Panc1 (cell line): ENCODE results near the gene RAB32. TPM values are rescaled to one million over a fixed set of nuclear protein-coding genes. Genes with fewer than 3 reads are reported as not detected.

Source experiments
- ATAC-seq: fragments of 200-7000 bp; cut with Tn5 transposase; 2 replicates; pipeline ENCODE4 v1.9.1; 2020; ENCODE audit warnings: mild to moderate bottlenecking, moderate library complexity
- Bru-seq: library from RNA; stranded (reverse); fragments of 400-500 nt; gene quantifications from one replicate; lab custom pipeline; 2021; lab: Mats Ljungman, UMichigan
- BruChase-seq, 2 experiments: library from RNA; stranded (reverse); fragments of 400-500 nt; gene quantifications; one replicate each; lab custom pipeline; 2021; lab: Mats Ljungman, UMichigan
- BruUV-seq: library from RNA; stranded (reverse); fragments of 400-500 nt; replicated peaks from 2 replicates; lab custom pipeline; 2021; lab: Mats Ljungman, UMichigan
- CTCF ChIA-PET: fragments of 300-600 bp; sonication (Branson Sonifier 250); formaldehyde crosslinking; loops from one replicate; lab custom pipeline; 2022; ENCODE audit warnings: antibody characterized with exemption; lab: Charles Lee
- POLR2A ChIA-PET: fragments of 300-600 bp; sonication (Branson Sonifier 250); formaldehyde crosslinking; loops from one replicate; lab custom pipeline; 2022; ENCODE audit warnings: antibody characterized with exemption; lab: Charles Lee
- DNase-seq: peaks from one replicate; pipeline ENCODE4 v3.0.0-alpha.2; 2010; ENCODE audit warnings: low read depth, low spot score
- H3K27ac ChIP-seq: 2 replicates; pipeline ENCODE4 v1.5.1; 2011; ENCODE audit warnings: mild to moderate bottlenecking, low read length, inconsistent platforms
- H3K27me3 ChIP-seq: fragments of 200-500 bp; sonication (Bioruptor generic); 2 replicates; pipeline ENCODE4 v1.6.0; 2014; ENCODE audit warnings: low read length, inconsistent platforms; ENCODE audit not compliant: control insufficient read depth, insufficient read depth
- H3K36me3 ChIP-seq: fragments of 200-500 bp; sonication (Bioruptor generic); 2 replicates; pipeline ENCODE4 v1.5.1; 2014; ENCODE audit warnings: inconsistent platforms, mild to moderate bottlenecking, low read length, moderate library complexity; ENCODE audit not compliant: control insufficient read depth, insufficient read depth
- H3K4me1 ChIP-seq: 2 replicates; pipeline ENCODE4 v1.5.1; 2011; ENCODE audit warnings: inconsistent platforms, mild to moderate bottlenecking, low read length, moderate library complexity; ENCODE audit not compliant: control insufficient read depth, insufficient read depth
- H3K4me3 ChIP-seq, 2 experiments: 2 replicates each; pipeline ENCODE4 v1.5.1; 2011 to 2012; ENCODE audit warnings: low read depth in 2 of 2, low read length in 2 of 2, mild to moderate bottlenecking in 2 of 2, inconsistent platforms in 1 of 2, moderate library complexity in 1 of 2
- H3K9me3 ChIP-seq: fragments of 200-500 bp; sonication (Bioruptor generic); 2 replicates; pipeline ENCODE4 v1.5.1; 2014; ENCODE audit warnings: low read depth, mild to moderate bottlenecking, inconsistent platforms, low read length, moderate library complexity; ENCODE audit not compliant: control insufficient read depth, insufficient read depth
- CTCF ChIP-seq: fragments of 450-650 bp; IDR thresholded peaks from 2 replicates; pipeline ENCODE4 v1.5.1; 2017; ENCODE audit warnings: mild to moderate bottlenecking
- POLR2AphosphoS5 ChIP-seq: IDR thresholded peaks from 2 replicates; pipeline ENCODE4 v1.6.1; 2012; ENCODE audit warnings: mild to moderate bottlenecking, low read depth, low read length, moderate library complexity
- REST ChIP-seq, 2 experiments: IDR thresholded peaks; 2 replicates each; pipeline ENCODE4 v1.6.1; 2011 to 2012; ENCODE audit warnings: low read depth in 2 of 2, control low read depth in 1 of 2, low read length in 1 of 2, mild to moderate bottlenecking in 1 of 2, moderate library complexity in 1 of 2; ENCODE audit not compliant: insufficient read depth in 1 of 2
- SIN3A ChIP-seq: IDR thresholded peaks from 2 replicates; pipeline ENCODE4 v1.6.1; 2012; ENCODE audit warnings: low read depth, mild to moderate bottlenecking, low read length, moderate library complexity, borderline replicate concordance; ENCODE audit not compliant: insufficient read depth
- TCF7L2 ChIP-seq: IDR thresholded peaks from 2 replicates; pipeline ENCODE4 v1.6.1; 2011; ENCODE audit warnings: mild to moderate bottlenecking, low read depth, low read length, inconsistent platforms
- in situ Hi-C: cut with HindIII; loops from 2 replicates; pipeline ENCODE4 v1.10.0; 2016; ENCODE audit warnings: low sequenced_read_pairs, low pct_unique_long_range_greater_than_20kb
- intact Hi-C: fragments of 100-400 bp; cut with micrococcal nuclease; formaldehyde crosslinking; loops from one replicate; pipeline ENCODE4 v1.10.0; 2022; ENCODE audit not compliant: unreplicated experiment
- long read RNA-seq: library from polyadenylated mRNA; unstranded; transcript quantifications from one replicate; pipeline ENCODE4 v2.0.0, GENCODE V29; 2021; ENCODE audit not compliant: unreplicated experiment
- polyA plus RNA-seq: library from polyadenylated mRNA; unstranded; fragments of >200 nt; gene quantifications from one replicate; pipeline ENCODE4 v1.2.1, GENCODE V29; 2012; ENCODE audit warnings: missing spikeins; ENCODE audit not compliant: insufficient read length
- total RNA-seq: library from RNA; stranded (reverse); gene quantifications from one replicate; pipeline ENCODE4 v1.2.1, GENCODE V29; 2021; ENCODE audit not compliant: unreplicated experiment

Gene RAB32
- total RNA-seq (61.5 TPM), Bru-seq, nascent RNA (percentile 81 among the genes with signal in this experiment), BruChase-seq, experiment 1, labeled RNA remaining after a 2-hour chase (percentile 69 among the genes with signal in this experiment), BruChase-seq, experiment 2, labeled RNA remaining after a 6-hour chase (percentile 81 among the genes with signal in this experiment)
- polyA plus RNA-seq, result 54.7 TPM
- long read RNA-seq, transcript RAB32-201 (3 exons, 1,217 nt), result major isoform, 158 of 164 reads
- long read RNA-seq, partial matches to known transcripts, result 1 of 164 reads
- long read RNA-seq, other reads (novel, unspliced or antisense), result 5 of 164 reads

- H3K27me3 ChIP-seq, result no peaks in the 10 kb centered on the region
- CTCF ChIA-PET, result no interaction called here
- peak; percentile 86 for TF ChIP-seq CTCF
- TF ChIP-seq POLR2AphosphoS5, result peak; percentile 59
- no peak for TF ChIP-seq SIN3A
- TF ChIP-seq TCF7L2, result peak; percentile 83
- no peak for TF ChIP-seq REST (IDR thresholded peaks at IDR 0.05; ENCODE audit: insufficient read depth in 1 of 2, low read depth in 2 of 2, low read length in 1 of 2)
Observed at GRCh38 chr6:146543211-146543939, at the start of gene RAB32. RAB32 (plus strand) TSS chr6:146543833; CDS start chr6:146543872, 39 bp downstream.

GRCh38 chr6:146498309-146498708 is 45.3 kb upstream of the RAB32 start:
- Histone ChIP-seq H3K9me3 (no peaks in the 10 kb centered on the region), H3K4me3 (no peak overlapping the region), H3K4me1 (no peaks in the 10 kb centered on the region), H3K36me3 (no peaks in the 10 kb centered on the region), H3K27me3 (no peaks in the 10 kb centered on the region), H3K27ac (no peak overlapping the region)
- CTCF ChIA-PET, result no interaction called here
- intact Hi-C loops, result no loop called here
- DNase-seq (no peak), ATAC-seq (no peak)
- BruUV-seq, result no TSS peak
- in situ Hi-C loops, result no loop called here
- POLR2A ChIA-PET, result no interaction called here
- TF ChIP-seq CTCF (no peak), POLR2AphosphoS5 (no peak), TCF7L2 (no peak), SIN3A (no peak), REST (IDR thresholded peaks at IDR 0.05; ENCODE audit: insufficient read depth in 1 of 2, low read depth in 2 of 2, low read length in 1 of 2) (no peak)

More at GRCh38 chr6:146543211-146543939, at the start of gene RAB32:
- peaks cover 14% of the 10 kb centered on the region for H3K4me1 ChIP-seq
- ATAC-seq (peak; percentile 99), DNase-seq (no peak)
- H3K9me3 ChIP-seq, result no peaks in the 10 kb centered on the region
- H3K4me3 ChIP-seq, result peak within 1 kb of the TSS; percentile 89 to 95
- POLR2A ChIA-PET, result interaction anchor here (0.7 kb wide), 1 partner anchor 9 kb away, joined by 3 read pairs; no protein-coding TSS in a partner anchor
- H3K36me3 ChIP-seq, result no peaks in the 10 kb centered on the region
- intact Hi-C loops (loop anchor here (1.0 kb wide), 1 partner anchor 157 kb away; no protein-coding TSS in a partner anchor), in situ Hi-C loops (no loop called here)
- no TSS peak for BruUV-seq
- H3K27ac ChIP-seq, result peak within 1 kb of the TSS; percentile 92
